Colonic mucosa (tissue), 4 donors: ENCODE measurements around the gene OSM. TPM values are rescaled to one million over a fixed set of nuclear protein-coding genes. Genes with fewer than 3 reads are reported as not detected.

Experiments
- DNase-seq: peaks from one replicate; pipeline ENCODE4 v3.0.0-alpha.2; 2020
- H3K27ac ChIP-seq: fragments of 200-600 bp; one replicate; pipeline ENCODE4 v1.8.0; 2021
- H3K27me3 ChIP-seq: fragments of 200-600 bp; one replicate; pipeline ENCODE4 v1.8.0; 2021
- H3K36me3 ChIP-seq: fragments of 200-600 bp; one replicate; pipeline ENCODE4 v1.8.0; 2021
- H3K4me1 ChIP-seq: fragments of 200-600 bp; one replicate; pipeline ENCODE4 v1.8.0; 2021; ENCODE audit warnings: mild to moderate bottlenecking
- H3K4me3 ChIP-seq: fragments of 200-600 bp; one replicate; pipeline ENCODE4 v1.8.0; 2021
- H3K9ac ChIP-seq, 2 donors: one replicate each; pipeline ENCODE4 v1.7.0; 2013; ENCODE audit warnings: control low read depth in 2 of 2, low read depth in 2 of 2, low read length in 2 of 2
- H3K9me3 ChIP-seq: fragments of 200-600 bp; one replicate; pipeline ENCODE4 v1.8.0; 2021
- intact Hi-C: fragments of 100-400 bp; cut with DNase I; formaldehyde crosslinking; loops from one replicate; pipeline ENCODE4 v1.14.1; 2022
- total RNA-seq, 2 donors: library from RNA; stranded (reverse); fragmentation: NEBNext Ultra II Directional in 1 of 2; extraction: Animal tissue kit (Norgen Biotek cat#: 25700) in 1 of 2; gene quantifications; one replicate each; pipeline ENCODE4 v1.2.1, GENCODE V29; 2021
- TF ChIP-seq, protein P1 (sequence below): fragments of 200-600 bp; IDR thresholded peaks from one replicate; pipeline ENCODE4 v1.8.0; 2022; ENCODE audit warnings: antibody characterized with exemption, mild to moderate bottlenecking
- donor health status: healthy.
- donor health status: DM: no; HTN: no; CAD: no.
- donor health status: DM: no; HTN: no; CAD: no.

OSM gene
- total RNA-seq, 2 donors from 2014 or later, result 0.21 to 0.44 TPM

DNA sequence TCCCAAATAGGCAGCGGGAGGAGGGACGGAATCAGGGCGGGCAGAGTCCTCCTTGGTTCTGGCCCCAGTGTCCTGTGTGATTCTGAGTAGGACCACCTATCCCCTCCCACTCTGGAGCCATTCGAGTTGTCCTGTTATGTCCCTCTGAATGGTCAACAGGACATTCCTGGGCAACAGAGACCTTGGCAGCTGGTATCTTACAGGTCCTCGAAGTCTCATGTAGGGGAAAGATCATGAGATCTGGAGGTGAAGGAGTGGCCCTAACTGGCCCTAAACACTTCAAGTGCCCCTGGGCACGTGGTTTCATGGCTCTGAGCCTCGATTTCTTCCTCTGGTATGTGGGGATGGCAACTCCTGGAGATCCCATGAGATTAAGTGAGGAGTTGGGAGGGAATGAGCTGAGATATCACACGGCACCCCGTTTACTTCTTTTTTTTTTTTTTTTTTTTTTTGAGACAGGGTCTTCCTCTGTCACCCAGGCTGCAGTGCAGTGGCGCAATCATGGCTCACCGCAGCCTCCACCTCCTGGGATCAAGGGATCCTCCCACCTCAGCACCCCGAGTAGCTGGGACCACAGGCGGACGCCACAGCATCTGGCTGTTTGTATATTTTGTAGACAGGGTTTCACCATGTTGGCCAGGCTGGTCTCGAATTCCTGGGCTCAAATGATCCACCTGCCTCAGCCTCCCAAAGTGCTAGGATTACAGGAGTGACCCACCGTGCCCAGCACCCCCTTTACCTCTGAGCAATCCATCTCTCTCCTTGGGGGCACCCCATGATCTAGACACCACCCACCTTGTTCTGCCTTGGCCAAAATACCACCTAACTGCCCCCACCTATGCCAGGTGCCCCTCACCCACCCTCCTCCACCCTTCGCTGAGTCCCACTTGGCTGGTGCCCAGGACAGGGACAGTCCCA lies 26.9 kb downstream of the OSM start:
- intact Hi-C loops, result no loop called here
- H3K9me3 ChIP-seq, result no peaks in the 10 kb centered on the region
- H3K9ac ChIP-seq, result no peak overlapping the region
- no peak overlapping the region for H3K4me3 ChIP-seq
- H3K36me3 ChIP-seq, result no peaks in the 10 kb centered on the region
- H3K4me1 ChIP-seq, result no peaks in the 10 kb centered on the region
- no peak overlapping the region for H3K27ac ChIP-seq
- no peak for DNase-seq
- TF ChIP-seq, protein P1, sequence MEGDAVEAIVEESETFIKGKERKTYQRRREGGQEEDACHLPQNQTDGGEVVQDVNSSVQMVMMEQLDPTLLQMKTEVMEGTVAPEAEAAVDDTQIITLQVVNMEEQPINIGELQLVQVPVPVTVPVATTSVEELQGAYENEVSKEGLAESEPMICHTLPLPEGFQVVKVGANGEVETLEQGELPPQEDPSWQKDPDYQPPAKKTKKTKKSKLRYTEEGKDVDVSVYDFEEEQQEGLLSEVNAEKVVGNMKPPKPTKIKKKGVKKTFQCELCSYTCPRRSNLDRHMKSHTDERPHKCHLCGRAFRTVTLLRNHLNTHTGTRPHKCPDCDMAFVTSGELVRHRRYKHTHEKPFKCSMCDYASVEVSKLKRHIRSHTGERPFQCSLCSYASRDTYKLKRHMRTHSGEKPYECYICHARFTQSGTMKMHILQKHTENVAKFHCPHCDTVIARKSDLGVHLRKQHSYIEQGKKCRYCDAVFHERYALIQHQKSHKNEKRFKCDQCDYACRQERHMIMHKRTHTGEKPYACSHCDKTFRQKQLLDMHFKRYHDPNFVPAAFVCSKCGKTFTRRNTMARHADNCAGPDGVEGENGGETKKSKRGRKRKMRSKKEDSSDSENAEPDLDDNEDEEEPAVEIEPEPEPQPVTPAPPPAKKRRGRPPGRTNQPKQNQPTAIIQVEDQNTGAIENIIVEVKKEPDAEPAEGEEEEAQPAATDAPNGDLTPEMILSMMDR, result no peak
- no peaks in the 10 kb centered on the region for H3K27me3 ChIP-seq

DNA sequence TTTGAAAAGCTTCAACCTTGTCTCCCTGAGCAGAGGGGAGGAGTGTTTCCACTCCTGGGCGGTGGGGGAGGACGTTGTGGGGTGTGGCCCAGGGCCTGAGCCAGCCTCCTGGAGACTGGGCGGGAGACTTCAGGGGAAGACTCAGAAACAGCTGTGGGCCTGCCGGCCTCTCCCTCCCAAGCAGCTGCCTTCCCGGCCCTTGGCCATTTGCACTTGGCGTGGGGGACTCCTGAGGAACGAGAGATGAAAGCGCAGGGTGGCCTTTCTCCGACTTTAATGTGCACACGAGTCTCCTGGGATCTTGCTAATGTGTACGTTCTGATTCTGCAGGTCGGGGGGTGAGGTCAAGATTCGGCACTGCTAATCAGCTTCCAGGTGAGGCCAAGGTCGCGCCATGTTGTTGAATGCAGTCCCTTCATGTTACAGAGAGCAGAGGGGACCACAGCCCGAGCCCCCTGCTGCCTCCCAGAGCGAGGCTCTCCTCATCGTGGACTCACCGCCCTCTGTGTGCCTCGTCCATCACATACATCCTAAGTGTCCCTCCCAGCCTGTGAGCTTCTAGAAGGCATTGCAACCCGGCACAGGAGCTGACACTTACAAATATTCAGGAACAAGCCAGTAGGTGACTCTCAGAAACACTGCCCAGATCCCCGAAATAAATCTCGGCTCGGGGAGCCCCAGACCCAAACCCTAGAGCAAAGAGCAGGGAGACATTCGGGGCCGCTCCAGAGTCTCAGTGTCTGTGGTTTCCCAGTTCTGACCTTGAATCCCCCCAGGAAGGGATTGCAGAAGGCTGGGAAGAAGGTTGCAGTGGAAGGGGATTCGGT lies 27.8 kb downstream of the OSM start:
- intact Hi-C loops, result no loop called here
- TF ChIP-seq, protein P1, result no peak
- H3K36me3 ChIP-seq, result no peaks in the 10 kb centered on the region
- H3K27ac ChIP-seq, result no peak overlapping the region
- no peak overlapping the region for H3K9ac ChIP-seq
- no peaks in the 10 kb centered on the region for H3K4me1 ChIP-seq
- H3K9me3 ChIP-seq, result no peaks in the 10 kb centered on the region
- peak; percentile 58 for DNase-seq
- H3K27me3 ChIP-seq, result no peaks in the 10 kb centered on the region
- no peak overlapping the region for H3K4me3 ChIP-seq

DNA sequence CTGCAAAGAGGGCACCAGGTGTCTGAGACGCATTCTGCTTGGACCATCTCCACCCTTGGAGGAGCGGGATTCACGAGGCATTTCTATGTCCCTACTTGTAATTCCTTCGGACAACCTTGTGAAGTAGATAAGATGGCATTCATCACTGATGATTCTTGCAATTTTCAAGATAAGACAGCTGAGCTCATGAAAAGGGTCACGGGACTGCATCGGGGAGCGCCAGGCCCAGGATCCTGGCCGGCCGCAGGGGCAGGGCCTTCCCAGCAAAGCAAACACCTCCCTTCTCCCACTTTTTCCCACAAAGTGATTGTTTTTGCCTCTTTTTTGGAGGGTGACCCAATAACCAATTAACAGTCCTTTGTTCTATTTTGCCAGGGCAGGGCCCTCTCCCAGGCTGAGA lies 28.5 kb downstream of the OSM start:
- Histone ChIP-seq H3K36me3 (no peaks in the 10 kb centered on the region), H3K4me1 (no peaks in the 10 kb centered on the region), H3K27ac (no peak overlapping the region), H3K27me3 (no peaks in the 10 kb centered on the region), H3K4me3 (no peak overlapping the region), H3K9me3 (no peaks in the 10 kb centered on the region), H3K9ac (no peak overlapping the region)
- no peak for DNase-seq
- TF ChIP-seq, protein P1, result no peak
- intact Hi-C loops, result no loop called here

DNA sequence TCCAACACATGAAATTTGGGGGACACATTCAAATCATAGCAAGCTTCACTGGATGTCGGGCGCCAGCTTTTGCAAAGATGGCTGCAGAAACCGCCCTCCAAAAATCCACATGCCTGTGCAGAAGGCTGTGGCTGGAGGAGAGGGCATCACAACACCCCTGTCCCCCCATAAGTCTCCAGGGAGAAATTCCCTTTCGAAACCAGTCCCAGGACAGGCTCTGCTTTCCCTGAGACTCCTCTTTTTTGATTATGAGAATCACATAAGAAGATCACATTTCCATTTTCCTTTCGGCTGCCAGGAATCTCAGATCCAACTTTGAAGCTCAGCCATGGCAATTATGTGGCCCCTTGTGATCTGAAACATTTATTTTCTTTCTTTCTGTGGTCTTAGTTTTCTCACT lies 29.8 kb downstream of the OSM start:
- Histone ChIP-seq H3K9ac (no peak overlapping the region), H3K9me3 (no peaks in the 10 kb centered on the region), H3K27me3 (no peaks in the 10 kb centered on the region), H3K4me1 (no peaks in the 10 kb centered on the region), H3K27ac (no peak overlapping the region), H3K4me3 (no peak overlapping the region), H3K36me3 (no peaks in the 10 kb centered on the region)
- intact Hi-C loops, result no loop called here
- TF ChIP-seq, protein P1, result no peak
- DNase-seq, result no peak

DNA sequence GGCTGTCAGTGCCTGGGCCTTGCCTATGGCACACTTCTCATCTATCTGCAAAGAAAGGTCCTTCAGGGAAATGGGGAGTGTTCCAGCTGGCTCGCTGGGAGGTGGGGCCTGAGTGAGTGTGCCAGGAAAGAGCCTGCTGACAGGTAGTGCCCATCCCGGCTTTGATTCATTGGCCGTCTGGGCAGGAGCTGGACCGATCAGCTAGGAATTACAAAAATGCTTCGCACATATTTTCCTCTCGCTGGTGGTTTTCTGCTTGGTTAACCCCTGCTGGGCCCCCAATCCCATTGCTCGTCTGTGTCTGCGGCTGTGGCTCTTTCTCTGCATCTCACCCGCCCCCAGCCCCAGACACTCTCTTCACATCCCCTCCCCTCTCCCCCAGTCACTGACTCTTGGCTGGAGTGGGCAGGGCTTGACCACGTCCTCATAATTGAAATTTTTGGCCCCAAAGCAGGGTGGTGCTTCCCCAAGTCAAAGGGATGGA lies 30.9 kb downstream of the OSM start:
- intact Hi-C loops, result no loop called here
- H3K9me3 ChIP-seq, result no peaks in the 10 kb centered on the region
- H3K4me3 ChIP-seq, result no peak overlapping the region
- H3K36me3 ChIP-seq, result no peaks in the 10 kb centered on the region
- no peak overlapping the region for H3K9ac ChIP-seq
- H3K4me1 ChIP-seq, result no peaks in the 10 kb centered on the region
- TF ChIP-seq, protein P1, result no peak
- no peak for DNase-seq
- no peaks in the 10 kb centered on the region for H3K27me3 ChIP-seq
- no peak overlapping the region for H3K27ac ChIP-seq
